GM12878 (cell line): Measurements from ENCODE around the gene ETNK2. TPM values are rescaled to one million over a fixed set of nuclear protein-coding genes. Genes with fewer than 3 reads are reported as not detected.
A peak's percentile ranks its signal among the peaks of the same experiment; 100 is the strongest.

Experiments
- ATAC-seq: fragments of 200-7000 bp; cut with Tn5 transposase; 3 replicates; pipeline ENCODE4 v1.9.1; 2020; ENCODE audit warnings: mild to moderate bottlenecking, moderate library complexity
- BruUV-seq: library from RNA; stranded (reverse); fragments of 400-500 nt; replicated peaks from 2 replicates; lab custom pipeline; 2021; lab: Mats Ljungman, UMichigan
- CTCF ChIA-PET: fragments of 300-600 bp; sonication (Branson Sonifier 250); formaldehyde crosslinking; extraction: SDS; loops from one replicate; lab custom pipeline; 2021; ENCODE audit warnings: inconsistent platforms; lab: Yijun Ruan, JAX
- POLR2A ChIA-PET: fragments of 350-600 bp; formaldehyde crosslinking; extraction: SDS; loops from one replicate; lab custom pipeline; 2021; ENCODE audit warnings: inconsistent platforms; lab: Charles Lee
- RAD21 ChIA-PET: fragments of 300-600 bp; sonication (Branson Sonifier 250); formaldehyde crosslinking; loops from one replicate; lab custom pipeline; 2023; ENCODE audit warnings: antibody characterized with exemption; ENCODE audit not compliant: unreplicated experiment; lab: Charles Lee
- SMC1A ChIA-PET: fragments of 300-600 bp; sonication (Branson Sonifier 250); formaldehyde crosslinking; loops from one replicate; lab custom pipeline; 2023; ENCODE audit not compliant: unreplicated experiment, uncharacterized antibody; lab: Charles Lee
- DNase-seq: peaks from one replicate; pipeline ENCODE4 v3.0.0-alpha.2; 2011; ENCODE audit warnings: low read depth, low spot score
- FAIRE-seq: peaks from 3 replicates; lab custom pipeline; 2011; peaks lifted over from hg19 to GRCh38; lab: Jason Lieb, UNC
- H2AFZ ChIP-seq: 2 replicates; pipeline ENCODE4 v1.6.0; 2011; ENCODE audit warnings: low read depth, low read length, control low read depth; ENCODE audit not compliant: control insufficient read depth
- H3K27ac ChIP-seq: 2 replicates; pipeline ENCODE4 v1.5.1; 2011; ENCODE audit warnings: control low read depth; ENCODE audit not compliant: control insufficient read depth, insufficient read depth
- H3K27me3 ChIP-seq, 2 experiments: replicated peaks in 1 of 2; 2 replicates each; pipeline versions ENCODE4 v1.6.0 to v1.6.1; 2011; ENCODE audit warnings: low read length in 1 of 2; ENCODE audit not compliant: control insufficient read depth in 2 of 2, insufficient read depth in 2 of 2
- H3K36me3 ChIP-seq, 2 experiments: 2 replicates each; pipeline ENCODE4 v1.5.1; 2011; ENCODE audit warnings: low read length in 1 of 2; ENCODE audit not compliant: control insufficient read depth in 2 of 2, insufficient read depth in 2 of 2
- H3K4me1 ChIP-seq: 2 replicates; pipeline ENCODE4 v1.6.1; 2011; ENCODE audit warnings: mild to moderate bottlenecking, low read length, moderate library complexity, mixed read lengths; ENCODE audit not compliant: control insufficient read depth, insufficient read depth
- H3K4me2 ChIP-seq: 2 replicates; pipeline ENCODE4 v1.6.0; 2011; ENCODE audit warnings: control low read depth; ENCODE audit not compliant: control insufficient read depth, insufficient read depth
- H3K4me3 ChIP-seq: fragments of 200-600 bp; sonication (generic); 2 replicates; pipeline ENCODE4 v1.5.1; 2016
- H3K79me2 ChIP-seq: 2 replicates; pipeline ENCODE4 v1.6.0; 2011; ENCODE audit warnings: low read length; ENCODE audit not compliant: control insufficient read depth, insufficient read depth
- H3K9ac ChIP-seq: 2 replicates; pipeline ENCODE4 v1.8.0; 2011; ENCODE audit warnings: low read length, control low read depth, mixed read lengths; ENCODE audit not compliant: control insufficient read depth, insufficient read depth
- H3K9me3 ChIP-seq: replicated peaks from 3 replicates; pipeline ENCODE4 v1.5.1; 2011; ENCODE audit warnings: mild to moderate bottlenecking, low read length; ENCODE audit not compliant: control insufficient read depth, insufficient read depth
- H4K20me1 ChIP-seq: 2 replicates; pipeline ENCODE4 v1.6.0; 2011; ENCODE audit not compliant: control insufficient read depth, insufficient read depth
- CEBPZ ChIP-seq: fragments of 150-350 bp; IDR thresholded peaks from 2 replicates; pipeline ENCODE4 v1.6.1; 2016; ENCODE audit warnings: low read depth, low read length
- IKZF2 ChIP-seq, 2 experiments: fragments of 450-650 bp; IDR thresholded peaks; 2 replicates each; pipeline ENCODE4 v1.6.1; 2017; ENCODE audit warnings: mild to moderate bottlenecking in 2 of 2, moderate library complexity in 2 of 2
- POLR2AphosphoS2 ChIP-seq: IDR thresholded peaks from 2 replicates; pipeline ENCODE4 v1.6.1; 2011; ENCODE audit warnings: low read depth, mild to moderate bottlenecking, low read length, improper control_type of control experiment, moderate library complexity
- SUZ12 ChIP-seq: fragments of 200-600 bp; sonication (generic); IDR thresholded peaks from one replicate; pipeline ENCODE4 v1.6.1; 2018; ENCODE audit warnings: antibody characterized with exemption, mild to moderate bottlenecking; ENCODE audit not compliant: unreplicated experiment
- TARDBP ChIP-seq: IDR thresholded peaks from 2 replicates; pipeline ENCODE4 v1.6.1; 2016; ENCODE audit warnings: borderline replicate concordance
- WGBS: methylation state at CpG from one replicate; pipeline ENCODE4 v1.1.6; 2016; ENCODE audit warnings: low lambda C conversion rate; ENCODE audit not compliant: insufficient replicate concordance, insufficient coverage; ENCODE audit errors: missing lambda C conversion rate; 5-methylcytosine and 5-hydroxymethylcytosine counted together
- in situ Hi-C: fragments of 300-500 bp; cut with MboI; formaldehyde crosslinking; loops from 9 replicates; pipeline ENCODE4 v1.14.3; 2018; ENCODE audit warnings: mixed read lengths
- intact Hi-C: fragments of 100-400 bp; cut with micrococcal nuclease; formaldehyde crosslinking; loops from one replicate; pipeline ENCODE4 v1.14.2; 2022; ENCODE audit not compliant: unreplicated experiment
- polyA plus RNA-seq, 11 experiments: library from polyadenylated mRNA; depleted of rRNA in 4 of 11; unstranded in 6 of 11; stranded (reverse) in 5 of 11; fragments of >200 nt; fragmentation: Nextera tagmentation in 4 of 11; fragmentation: Illumina TruSeq in 1 of 11; extraction: Ambion mirVana in 4 of 11; extraction: Trizol in 1 of 11; gene quantifications; 1 replicate in 1 of 11; 2 replicates in 10 of 11; pipeline versions ENCODE4 v1.2.1 to v1.2.3, GENCODE V29; 2011 to 2016; ENCODE audit warnings: inconsistent platforms in 2 of 11, missing spikeins in 2 of 11, low read depth in 1 of 11
- total RNA-seq, 4 experiments: library from RNA; depleted of rRNA in 3 of 4; stranded (reverse); fragments of >200 nt in 3 of 4; fragmentation: Illumina TruSeq in 1 of 4; extraction: Trizol in 1 of 4; gene quantifications; 2 replicates each; pipeline versions ENCODE4 v1.2.1 to v1.2.3, GENCODE V29; 2013 to 2021

Gene ETNK2
- total and polyA plus RNA-seq, 10 of the 15 experiments (the other 5 are each of a cell fraction or from before 2014, with no cell fraction given): 0.14 TPM; not detected in 9

GRCh38 chr1:204190212-204191211 is 38.7 kb upstream of the ETNK2 start:
- TF ChIP-seq TARDBP (no peak), SUZ12 (peak; percentile 55), CEBPZ (no peak), IKZF2 (IDR thresholded peaks at IDR 0.05) (no peak), POLR2AphosphoS2 (no peak)
- H3K27me3 ChIP-seq: peaks cover 3 to 16% of the 10 kb centered on the region in 2 experiments; a peak in 2 of 4 replicates
- H3K4me2 ChIP-seq: no peak overlapping the region
- no peaks in the 10 kb centered on the region for H4K20me1 ChIP-seq
- H3K36me3 ChIP-seq: no peaks in the 10 kb centered on the region
- POLR2A ChIA-PET: interaction anchor here (1.0 kb wide), 1 partner anchor 11 kb away, joined by 4 read pairs; no protein-coding TSS in a partner anchor
- no peak overlapping the region for H3K27ac ChIP-seq
- no peaks in the 10 kb centered on the region for H3K9me3 ChIP-seq
- H3K4me3 ChIP-seq: no peak overlapping the region
- H3K4me1 ChIP-seq: no peaks in the 10 kb centered on the region
- ATAC-seq: no peak
- RAD21 ChIA-PET: no interaction called here
- WGBS: 8% methylated on average over 29 of the region's 44 CpGs
- H3K9ac ChIP-seq: no peak overlapping the region
- intact Hi-C loops (no loop called here), in situ Hi-C loops (no loop called here)
- SMC1A ChIA-PET: interaction anchor here (1.2 kb wide), 1 partner anchor 28 kb away, joined by 4 read pairs; no protein-coding TSS in a partner anchor
- no peak overlapping the region for H2AFZ ChIP-seq
- DNase-seq: no peak
- BruUV-seq: no TSS peak
- H3K79me2 ChIP-seq: no peaks in the 10 kb centered on the region
- CTCF ChIA-PET: interaction anchor here (0.6 to 4.3 kb wide), 7 partner anchors 16 to 327 kb away, joined by 3 to 25 read pairs (median 3); partner anchors contain the start of gene GOLT1A
- FAIRE-seq: no peak
